ENCODE data around the gene HMCES.

HMCES gene

GRCh38 chr3:129271674-129272073 is 7.0 kb upstream of the HMCES start:
- no peak overlapping the region for H3K4me3 Mint-ChIP-seq
- no peaks in the 10 kb centered on the region for H3K9me3 Mint-ChIP-seq
- peaks cover 74% of the 10 kb centered on the region for H3K36me3 Mint-ChIP-seq (ENCODE audit: low read depth)
- no peak overlapping the region for H3K27ac Mint-ChIP-seq
- H3K4me1 Mint-ChIP-seq (ENCODE audit: low read depth), result peaks cover 8% of the 10 kb centered on the region
- no peaks in the 10 kb centered on the region for H3K27me3 Mint-ChIP-seq (ENCODE audit: low read depth)

GRCh38 chr3:129276385-129276784 is 2.3 kb upstream of the HMCES start:
- H3K27me3 Mint-ChIP-seq (ENCODE audit: low read depth), result no peaks in the 10 kb centered on the region
- peaks cover 65% of the 10 kb centered on the region for H3K36me3 Mint-ChIP-seq (ENCODE audit: low read depth)

GRCh38 chr3:129277829-129278271 is 820 bp upstream of the HMCES start:
- Mint-ChIP-seq H3K27ac (peak overlapping the region; percentile 87), H3K36me3 (ENCODE audit: low read depth) (peaks cover 54% of the 10 kb centered on the region), H3K27me3 (ENCODE audit: low read depth) (no peaks in the 10 kb centered on the region), H3K4me1 (ENCODE audit: low read depth) (peaks cover 42% of the 10 kb centered on the region), H3K4me3 (peak overlapping the region; percentile 89), H3K9me3 (no peaks in the 10 kb centered on the region)

More at GRCh38 chr3:129276385-129276784, 2.3 kb upstream of the HMCES start:
- H3K4me1 Mint-ChIP-seq (ENCODE audit: low read depth), result peaks cover 30% of the 10 kb centered on the region
- no peaks in the 10 kb centered on the region for H3K9me3 Mint-ChIP-seq
- no peak overlapping the region for H3K27ac Mint-ChIP-seq
- no peak overlapping the region for H3K4me3 Mint-ChIP-seq

GRCh38 chr3:129278966-129279906 is 566 bp downstream of the HMCES start:
- Mint-ChIP-seq H3K9me3 (no peaks in the 10 kb centered on the region), H3K27me3 (ENCODE audit: low read depth) (no peaks in the 10 kb centered on the region), H3K4me1 (ENCODE audit: low read depth) (peaks cover 44% of the 10 kb centered on the region), H3K4me3 (peak overlapping the region; percentile 97), H3K27ac (peak overlapping the region; percentile 94), H3K36me3 (ENCODE audit: low read depth) (peaks cover 50% of the 10 kb centered on the region)

GRCh38 chr3:129280183-129280582 is 1.5 kb downstream of the HMCES start:
- Mint-ChIP-seq H3K4me1 (ENCODE audit: low read depth) (peaks cover 44% of the 10 kb centered on the region), H3K27me3 (ENCODE audit: low read depth) (no peaks in the 10 kb centered on the region), H3K4me3 (no peak overlapping the region), H3K36me3 (ENCODE audit: low read depth) (peaks cover 44% of the 10 kb centered on the region), H3K9me3 (no peaks in the 10 kb centered on the region), H3K27ac (peak overlapping the region; percentile 31)

GRCh38 chr3:129281726-129282125 is 3.1 kb downstream of the HMCES start:
- peaks cover 38% of the 10 kb centered on the region for H3K36me3 Mint-ChIP-seq (ENCODE audit: low read depth)
- no peak overlapping the region for H3K4me3 Mint-ChIP-seq
- H3K9me3 Mint-ChIP-seq, result no peaks in the 10 kb centered on the region
- peaks cover 40% of the 10 kb centered on the region for H3K4me1 Mint-ChIP-seq (ENCODE audit: low read depth)
- H3K27ac Mint-ChIP-seq, result peak overlapping the region; percentile 62
- no peaks in the 10 kb centered on the region for H3K27me3 Mint-ChIP-seq (ENCODE audit: low read depth)

GRCh38 chr3:129282727-129283327 is 4.2 kb downstream of the HMCES start:
- H3K36me3 Mint-ChIP-seq (ENCODE audit: low read depth), result peaks cover 29% of the 10 kb centered on the region

GRCh38 chr3:129286081-129286480 is 7.4 kb downstream of the HMCES start:
- Mint-ChIP-seq H3K4me1 (ENCODE audit: low read depth) (peaks cover 21% of the 10 kb centered on the region), H3K9me3 (no peaks in the 10 kb centered on the region), H3K36me3 (ENCODE audit: low read depth) (peaks cover 21% of the 10 kb centered on the region), H3K27me3 (ENCODE audit: low read depth) (no peaks in the 10 kb centered on the region), H3K4me3 (no peak overlapping the region), H3K27ac (no peak overlapping the region)

More at GRCh38 chr3:129282727-129283327, 4.2 kb downstream of the HMCES start:
- Mint-ChIP-seq H3K4me3 (no peak overlapping the region), H3K27ac (peak overlapping the region; percentile 37), H3K9me3 (no peaks in the 10 kb centered on the region), H3K27me3 (ENCODE audit: low read depth) (no peaks in the 10 kb centered on the region), H3K4me1 (ENCODE audit: low read depth) (peaks cover 36% of the 10 kb centered on the region)

GRCh38 chr3:129288446-129288845 is 9.8 kb downstream of the HMCES start:
- peaks cover 24% of the 10 kb centered on the region for H3K36me3 Mint-ChIP-seq (ENCODE audit: low read depth)
- H3K4me3 Mint-ChIP-seq, result no peak overlapping the region
- H3K9me3 Mint-ChIP-seq, result no peaks in the 10 kb centered on the region
- peaks cover 7% of the 10 kb centered on the region for H3K4me1 Mint-ChIP-seq (ENCODE audit: low read depth)
- no peak overlapping the region for H3K27ac Mint-ChIP-seq
- no peaks in the 10 kb centered on the region for H3K27me3 Mint-ChIP-seq (ENCODE audit: low read depth)

- H3K27ac Mint-ChIP-seq, result no peak overlapping the region
Observed at GRCh38 chr3:129289201-129289921, 10.7 kb downstream of the HMCES start.

GRCh38 chr3:129291236-129291886 is 12.7 kb downstream of the HMCES start:
- Mint-ChIP-seq H3K9me3 (no peaks in the 10 kb centered on the region), H3K4me1 (ENCODE audit: low read depth) (peaks cover 10% of the 10 kb centered on the region), H3K27ac (no peak overlapping the region), H3K36me3 (ENCODE audit: low read depth) (peaks cover 32% of the 10 kb centered on the region), H3K4me3 (no peak overlapping the region), H3K27me3 (ENCODE audit: low read depth) (no peaks in the 10 kb centered on the region)

More at GRCh38 chr3:129289201-129289921, 10.7 kb downstream of the HMCES start:
- Mint-ChIP-seq H3K4me3 (no peak overlapping the region), H3K4me1 (ENCODE audit: low read depth) (peaks cover 7% of the 10 kb centered on the region), H3K9me3 (no peaks in the 10 kb centered on the region), H3K36me3 (ENCODE audit: low read depth) (peaks cover 24% of the 10 kb centered on the region), H3K27me3 (ENCODE audit: low read depth) (no peaks in the 10 kb centered on the region)

- Mint-ChIP-seq H3K36me3 (ENCODE audit: low read depth) (peaks cover 39% of the 10 kb centered on the region), H3K9me3 (no peaks in the 10 kb centered on the region)
Observed at GRCh38 chr3:129295286-129295685, 16.6 kb downstream of the HMCES start.

GRCh38 chr3:129304146-129304961 is 25.7 kb downstream of the HMCES start:
- H3K4me3 Mint-ChIP-seq, result peak overlapping the region; percentile 48
- no peaks in the 10 kb centered on the region for H3K9me3 Mint-ChIP-seq
- H3K27ac Mint-ChIP-seq, result peak overlapping the region; percentile 39
- peaks cover 26% of the 10 kb centered on the region for H3K4me1 Mint-ChIP-seq (ENCODE audit: low read depth)
- peaks cover 29% of the 10 kb centered on the region for H3K36me3 Mint-ChIP-seq (ENCODE audit: low read depth)
- H3K27me3 Mint-ChIP-seq (ENCODE audit: low read depth), result no peaks in the 10 kb centered on the region

More at GRCh38 chr3:129295286-129295685, 16.6 kb downstream of the HMCES start:
- Mint-ChIP-seq H3K27ac (no peak overlapping the region), H3K4me3 (no peak overlapping the region), H3K27me3 (ENCODE audit: low read depth) (no peaks in the 10 kb centered on the region), H3K4me1 (ENCODE audit: low read depth) (peaks cover 4% of the 10 kb centered on the region)
